ENCODE measurements around the gene ADCY1.
"Not testable (repeated sequence)": the region's sequence is repeated elsewhere in the genome, so short reads cannot be mapped to it uniquely, and the experiment has no call there.

ADCY1 gene

DNA sequence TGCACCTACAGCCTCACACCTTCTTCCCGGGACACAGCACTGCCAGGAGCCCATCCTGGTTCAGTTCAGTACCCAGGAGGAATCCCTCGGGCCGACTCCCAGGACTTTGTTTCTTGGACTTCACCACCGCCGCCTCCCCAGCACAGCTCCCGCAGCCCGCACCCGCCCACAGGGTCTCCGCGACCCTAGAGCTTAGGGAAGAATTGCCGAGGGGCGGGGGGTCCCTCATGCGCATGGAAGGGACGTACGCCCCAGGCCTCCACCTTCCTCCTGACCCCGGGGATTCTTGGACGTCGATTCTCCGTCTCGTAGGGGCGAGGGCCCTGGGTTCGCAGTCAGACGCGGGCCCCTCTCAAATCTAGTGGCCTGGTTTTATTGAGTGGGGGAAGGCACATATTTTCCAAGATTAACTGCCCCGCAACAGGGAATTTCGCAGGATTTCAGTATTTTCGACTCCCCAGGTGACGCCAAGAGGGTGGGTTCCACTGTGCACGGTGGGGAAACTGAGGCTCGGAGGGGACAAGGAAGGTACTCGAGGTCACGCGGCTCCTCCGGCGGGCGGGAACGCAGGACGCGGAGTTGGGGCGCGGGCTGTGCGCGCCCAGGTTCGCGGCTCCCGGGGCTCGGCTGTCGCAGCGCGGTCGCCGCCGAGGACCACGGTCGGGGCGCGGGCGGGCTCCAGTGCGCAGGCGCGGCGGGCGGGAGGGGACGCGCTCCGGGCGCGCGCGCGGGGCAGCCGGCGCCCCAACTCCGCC lies at the start of gene ADCY1:
Gene ADCY1, plus strand, starts transcription at position 708 of the 755 bp plus-strand sequence. CDS start 176 bp downstream, outside the sequence.
- DNase-seq (ENCODE audit: low spot score): peak; percentile 84
- no peak for TF ChIP-seq CTCF (IDR thresholded peaks at IDR 0.05; ENCODE audit: borderline replicate concordance, control extremely low read depth, extremely low read depth, insufficient read depth, missing control alignments)
- in situ Hi-C loops (cut with MboI; ENCODE audit: low sequenced_read_pairs, unreplicated experiment): no loop called here

DNA sequence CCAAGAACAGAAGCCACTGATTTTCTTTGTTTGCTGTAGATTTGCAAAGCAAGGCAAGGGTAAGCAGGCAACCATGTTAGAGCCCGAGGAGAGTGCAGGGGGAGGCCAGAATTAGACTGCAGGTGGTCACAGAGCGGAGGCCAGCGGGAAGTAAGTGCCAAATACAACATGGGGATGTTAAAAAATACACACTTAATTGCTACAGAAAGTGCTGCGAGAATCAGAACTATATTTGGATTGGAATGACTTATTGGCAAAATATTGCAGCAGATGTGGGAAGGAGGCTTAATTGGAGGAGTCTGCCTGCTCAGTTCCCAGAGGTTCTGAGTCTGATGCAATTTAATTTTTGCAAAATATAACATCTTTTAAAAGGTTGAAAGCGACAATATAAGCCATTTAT lies 49.7 kb upstream of the ADCY1 start:
- in situ Hi-C loops (cut with MboI; ENCODE audit: low sequenced_read_pairs, unreplicated experiment): no loop called here
- DNase-seq (ENCODE audit: low spot score): no peak
- TF ChIP-seq CTCF (IDR thresholded peaks at IDR 0.05; ENCODE audit: borderline replicate concordance, control extremely low read depth, extremely low read depth, insufficient read depth, missing control alignments): no peak

DNA sequence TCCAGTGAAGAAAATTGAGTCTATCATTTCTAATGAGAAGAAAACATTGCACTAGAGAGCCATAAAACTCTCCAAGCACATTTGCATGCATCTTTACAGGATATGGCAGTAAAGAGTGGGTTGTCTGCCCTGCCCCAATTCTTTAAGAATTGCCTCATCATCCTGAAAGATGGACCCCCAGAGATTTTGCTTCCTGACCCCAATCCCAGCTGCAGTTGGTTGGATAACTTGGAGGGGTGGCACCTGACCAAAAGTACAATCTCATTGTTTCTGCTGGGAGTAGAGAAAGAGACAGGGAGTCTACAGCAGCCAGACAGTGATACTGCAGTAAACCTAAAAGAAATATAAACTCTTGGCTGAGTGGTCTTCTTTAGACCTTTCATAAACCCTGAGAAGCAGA lies 49.1 kb upstream of the ADCY1 start:
- in situ Hi-C loops (cut with MboI; ENCODE audit: low sequenced_read_pairs, unreplicated experiment): no loop called here
- DNase-seq (ENCODE audit: low spot score): no peak
- no peak for TF ChIP-seq CTCF (IDR thresholded peaks at IDR 0.05; ENCODE audit: borderline replicate concordance, control extremely low read depth, extremely low read depth, insufficient read depth, missing control alignments)

DNA sequence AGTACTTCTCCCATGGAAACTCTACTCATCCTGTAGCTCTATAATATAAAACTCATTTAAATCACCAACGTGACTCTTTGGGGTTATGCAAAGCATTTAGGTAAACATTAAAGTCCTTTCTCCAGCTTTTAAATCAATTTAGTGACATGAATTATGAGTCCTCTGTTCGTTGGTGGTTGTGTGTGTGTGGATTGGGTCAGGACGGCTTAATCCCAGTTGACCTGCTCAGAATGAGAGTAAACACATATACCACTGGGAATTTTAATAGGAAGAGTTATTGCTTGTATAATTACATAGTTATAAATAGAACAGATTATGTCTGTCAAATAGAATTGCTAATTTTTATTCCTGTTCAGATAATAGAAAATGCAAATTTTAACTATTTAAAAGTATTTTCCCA lies 30.7 kb upstream of the ADCY1 start:
- TF ChIP-seq CTCF (IDR thresholded peaks at IDR 0.05; ENCODE audit: borderline replicate concordance, control extremely low read depth, extremely low read depth, insufficient read depth, missing control alignments): no peak
- in situ Hi-C loops (cut with MboI; ENCODE audit: low sequenced_read_pairs, unreplicated experiment): no loop called here
- no peak for DNase-seq (ENCODE audit: low spot score)

GRCh38 chr7:45545105-45545710 lies 29.0 kb upstream of the ADCY1 start:
- in situ Hi-C loops (cut with MboI; ENCODE audit: low sequenced_read_pairs, unreplicated experiment); DNase-seq (ENCODE audit: low spot score): not testable (repeated sequence)

DNA sequence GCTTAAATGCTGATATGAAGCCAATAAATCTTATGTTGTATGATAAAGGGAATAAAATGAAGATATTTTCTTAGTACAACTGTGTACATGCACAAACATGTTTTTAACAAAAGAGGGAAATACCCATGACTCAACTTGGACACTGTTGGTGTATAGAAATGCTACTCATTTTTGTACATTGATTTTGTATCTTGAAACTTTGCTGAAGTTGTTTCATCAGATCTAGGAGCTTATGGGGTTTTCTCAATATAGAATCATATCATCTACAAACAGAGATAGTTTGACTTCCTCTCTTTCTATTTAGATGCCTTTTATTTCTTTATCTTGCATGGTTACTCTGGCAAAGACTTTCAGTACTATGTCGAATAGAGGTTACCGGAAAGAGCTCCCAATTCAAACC lies 25.3 kb upstream of the ADCY1 start:
- DNase-seq (ENCODE audit: low spot score); in situ Hi-C loops (cut with MboI; ENCODE audit: low sequenced_read_pairs, unreplicated experiment): not testable (repeated sequence)

- no peak for DNase-seq (ENCODE audit: low spot score)
- in situ Hi-C loops (cut with MboI; ENCODE audit: low sequenced_read_pairs, unreplicated experiment): no loop called here
- no peak for TF ChIP-seq CTCF (IDR thresholded peaks at IDR 0.05; ENCODE audit: borderline replicate concordance, control extremely low read depth, extremely low read depth, insufficient read depth, missing control alignments)
These were observed 10.8 kb upstream of the ADCY1 start for GRCh38 chr7:45563401-45563800.
